ENCODE measurements around the gene TRIM33. TPM values are rescaled to one million over a fixed set of nuclear protein-coding genes. Genes with fewer than 3 reads are reported as not detected.

TRIM33 gene
- total RNA-seq, 1 experiment from 2014 or later = 44.5 TPM

DNA sequence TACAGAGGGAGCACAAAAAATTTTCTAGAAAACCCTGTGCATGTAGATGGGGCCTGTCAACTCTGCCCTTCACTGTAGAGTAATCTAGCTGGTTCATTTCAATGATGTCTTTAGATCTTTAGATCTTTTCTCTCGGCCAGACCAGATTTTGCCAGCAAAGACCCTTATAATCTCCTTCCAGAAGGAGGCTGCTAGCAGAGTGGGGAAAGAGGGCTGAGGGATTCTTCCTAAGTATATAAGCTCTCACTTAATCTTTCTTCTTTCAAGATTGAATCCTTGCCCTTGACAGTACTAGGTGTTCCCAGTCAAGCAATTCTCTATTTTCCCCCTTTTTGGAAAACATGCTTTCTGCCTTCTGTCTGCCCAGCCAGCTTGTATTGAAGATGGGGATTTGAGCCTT is 36.1 kb upstream of the TRIM33 start (continued):
- TF ChIP-seq, protein P1, sequence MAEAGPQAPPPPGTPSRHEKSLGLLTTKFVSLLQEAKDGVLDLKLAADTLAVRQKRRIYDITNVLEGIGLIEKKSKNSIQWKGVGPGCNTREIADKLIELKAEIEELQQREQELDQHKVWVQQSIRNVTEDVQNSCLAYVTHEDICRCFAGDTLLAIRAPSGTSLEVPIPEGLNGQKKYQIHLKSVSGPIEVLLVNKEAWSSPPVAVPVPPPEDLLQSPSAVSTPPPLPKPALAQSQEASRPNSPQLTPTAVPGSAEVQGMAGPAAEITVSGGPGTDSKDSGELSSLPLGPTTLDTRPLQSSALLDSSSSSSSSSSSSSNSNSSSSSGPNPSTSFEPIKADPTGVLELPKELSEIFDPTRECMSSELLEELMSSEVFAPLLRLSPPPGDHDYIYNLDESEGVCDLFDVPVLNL (CRISPR knock-in tag; IDR thresholded peaks at IDR 0.05; ENCODE audit: borderline replicate concordance, low read depth) = no peak
- TF ChIP-seq, protein P2, sequence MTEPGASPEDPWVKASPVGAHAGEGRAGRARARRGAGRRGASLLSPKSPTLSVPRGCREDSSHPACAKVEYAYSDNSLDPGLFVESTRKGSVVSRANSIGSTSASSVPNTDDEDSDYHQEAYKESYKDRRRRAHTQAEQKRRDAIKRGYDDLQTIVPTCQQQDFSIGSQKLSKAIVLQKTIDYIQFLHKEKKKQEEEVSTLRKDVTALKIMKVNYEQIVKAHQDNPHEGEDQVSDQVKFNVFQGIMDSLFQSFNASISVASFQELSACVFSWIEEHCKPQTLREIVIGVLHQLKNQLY (CRISPR knock-in tag; IDR thresholded peaks at IDR 0.05) = no peak

DNA sequence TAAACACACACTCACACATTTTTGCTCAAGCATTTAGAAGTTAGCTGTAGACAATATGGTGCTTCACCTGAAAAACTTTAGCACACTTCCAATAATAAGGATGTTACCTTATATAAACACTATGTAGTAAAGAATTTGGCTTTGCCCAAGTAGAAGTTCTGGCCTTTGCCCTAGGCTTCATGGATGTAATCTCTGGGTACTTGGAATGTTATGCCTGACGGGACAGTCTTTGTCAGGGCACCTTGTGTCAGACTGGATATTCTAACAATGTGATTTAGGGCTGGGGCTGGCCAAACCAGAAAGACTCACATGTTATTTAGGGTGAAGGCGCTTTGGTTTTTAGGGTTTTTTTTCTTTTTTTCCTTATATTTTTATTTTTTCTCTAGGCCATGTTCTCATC is 34.8 kb upstream of the TRIM33 start:
- ChIA-PET POLR2A (no interaction called here), CTCF (no interaction called here)

DNA sequence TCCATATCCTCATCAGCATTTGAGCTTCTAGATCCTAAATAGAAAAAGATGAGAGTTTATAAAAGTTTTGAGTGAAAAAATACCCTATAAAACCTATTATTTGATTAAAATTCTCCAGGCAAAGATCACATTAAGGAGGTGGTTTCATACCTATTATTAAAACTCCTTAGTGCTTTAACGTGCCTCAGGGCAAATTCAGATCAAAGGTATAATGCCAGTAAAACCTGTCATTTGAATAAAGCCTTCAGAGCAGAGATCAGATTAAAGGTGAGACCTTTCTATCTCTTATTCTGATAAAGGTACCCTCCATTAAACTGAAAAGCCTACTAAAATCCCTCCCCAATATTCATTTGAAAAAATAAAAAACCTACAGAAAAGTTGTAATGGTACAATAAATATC is 34.3 kb upstream of the TRIM33 start:
- Mint-ChIP-seq H3K9me3 (no peaks in the 10 kb centered on the region), H3K27me3 (ENCODE audit: low read depth) (no peaks in the 10 kb centered on the region; the same call in 1 of the 2 replicates), H3K4me1 (no peaks in the 10 kb centered on the region), H3K27ac (no peak overlapping the region), H3K4me3 (no peak overlapping the region), H3K36me3 (no peaks in the 10 kb centered on the region)
- no peak for ATAC-seq
- no peak for TF ChIP-seq IRF2 (CRISPR knock-in tag; IDR thresholded peaks at IDR 0.05; ENCODE audit: borderline replicate concordance, low read depth)
- no peak for DNase-seq (ENCODE audit: low spot score)
- ChIA-PET POLR2A (no interaction called here), CTCF (no interaction called here)

More for the DNA sequence above, 34.8 kb upstream of the TRIM33 start:
- no peaks in the 10 kb centered on the region for H3K36me3 Mint-ChIP-seq
- TF ChIP-seq, protein P3, sequence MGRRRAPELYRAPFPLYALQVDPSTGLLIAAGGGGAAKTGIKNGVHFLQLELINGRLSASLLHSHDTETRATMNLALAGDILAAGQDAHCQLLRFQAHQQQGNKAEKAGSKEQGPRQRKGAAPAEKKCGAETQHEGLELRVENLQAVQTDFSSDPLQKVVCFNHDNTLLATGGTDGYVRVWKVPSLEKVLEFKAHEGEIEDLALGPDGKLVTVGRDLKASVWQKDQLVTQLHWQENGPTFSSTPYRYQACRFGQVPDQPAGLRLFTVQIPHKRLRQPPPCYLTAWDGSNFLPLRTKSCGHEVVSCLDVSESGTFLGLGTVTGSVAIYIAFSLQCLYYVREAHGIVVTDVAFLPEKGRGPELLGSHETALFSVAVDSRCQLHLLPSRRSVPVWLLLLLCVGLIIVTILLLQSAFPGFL (CRISPR knock-in tag; IDR thresholded peaks at IDR 0.05; ENCODE audit: borderline replicate concordance) = no peak
- TF ChIP-seq, protein P4, sequence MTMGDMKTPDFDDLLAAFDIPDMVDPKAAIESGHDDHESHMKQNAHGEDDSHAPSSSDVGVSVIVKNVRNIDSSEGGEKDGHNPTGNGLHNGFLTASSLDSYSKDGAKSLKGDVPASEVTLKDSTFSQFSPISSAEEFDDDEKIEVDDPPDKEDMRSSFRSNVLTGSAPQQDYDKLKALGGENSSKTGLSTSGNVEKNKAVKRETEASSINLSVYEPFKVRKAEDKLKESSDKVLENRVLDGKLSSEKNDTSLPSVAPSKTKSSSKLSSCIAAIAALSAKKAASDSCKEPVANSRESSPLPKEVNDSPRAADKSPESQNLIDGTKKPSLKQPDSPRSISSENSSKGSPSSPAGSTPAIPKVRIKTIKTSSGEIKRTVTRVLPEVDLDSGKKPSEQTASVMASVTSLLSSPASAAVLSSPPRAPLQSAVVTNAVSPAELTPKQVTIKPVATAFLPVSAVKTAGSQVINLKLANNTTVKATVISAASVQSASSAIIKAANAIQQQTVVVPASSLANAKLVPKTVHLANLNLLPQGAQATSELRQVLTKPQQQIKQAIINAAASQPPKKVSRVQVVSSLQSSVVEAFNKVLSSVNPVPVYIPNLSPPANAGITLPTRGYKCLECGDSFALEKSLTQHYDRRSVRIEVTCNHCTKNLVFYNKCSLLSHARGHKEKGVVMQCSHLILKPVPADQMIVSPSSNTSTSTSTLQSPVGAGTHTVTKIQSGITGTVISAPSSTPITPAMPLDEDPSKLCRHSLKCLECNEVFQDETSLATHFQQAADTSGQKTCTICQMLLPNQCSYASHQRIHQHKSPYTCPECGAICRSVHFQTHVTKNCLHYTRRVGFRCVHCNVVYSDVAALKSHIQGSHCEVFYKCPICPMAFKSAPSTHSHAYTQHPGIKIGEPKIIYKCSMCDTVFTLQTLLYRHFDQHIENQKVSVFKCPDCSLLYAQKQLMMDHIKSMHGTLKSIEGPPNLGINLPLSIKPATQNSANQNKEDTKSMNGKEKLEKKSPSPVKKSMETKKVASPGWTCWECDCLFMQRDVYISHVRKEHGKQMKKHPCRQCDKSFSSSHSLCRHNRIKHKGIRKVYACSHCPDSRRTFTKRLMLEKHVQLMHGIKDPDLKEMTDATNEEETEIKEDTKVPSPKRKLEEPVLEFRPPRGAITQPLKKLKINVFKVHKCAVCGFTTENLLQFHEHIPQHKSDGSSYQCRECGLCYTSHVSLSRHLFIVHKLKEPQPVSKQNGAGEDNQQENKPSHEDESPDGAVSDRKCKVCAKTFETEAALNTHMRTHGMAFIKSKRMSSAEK (CRISPR knock-in tag; IDR thresholded peaks at IDR 0.05; ENCODE audit: borderline replicate concordance) = no peak
- no peak for TF ChIP-seq ELF4 (CRISPR knock-in tag; IDR thresholded peaks at IDR 0.05; ENCODE audit: low read depth)
- H3K9me3 Mint-ChIP-seq = no peaks in the 10 kb centered on the region
- no peaks in the 10 kb centered on the region for H3K4me1 Mint-ChIP-seq
- ATAC-seq (no peak), DNase-seq (ENCODE audit: low spot score) (no peak)
- no peaks in the 10 kb centered on the region; the same call in 1 of the 2 replicates for H3K27me3 Mint-ChIP-seq (ENCODE audit: low read depth)
- H3K4me3 Mint-ChIP-seq = no peak overlapping the region
- H3K27ac Mint-ChIP-seq = no peak overlapping the region

DNA sequence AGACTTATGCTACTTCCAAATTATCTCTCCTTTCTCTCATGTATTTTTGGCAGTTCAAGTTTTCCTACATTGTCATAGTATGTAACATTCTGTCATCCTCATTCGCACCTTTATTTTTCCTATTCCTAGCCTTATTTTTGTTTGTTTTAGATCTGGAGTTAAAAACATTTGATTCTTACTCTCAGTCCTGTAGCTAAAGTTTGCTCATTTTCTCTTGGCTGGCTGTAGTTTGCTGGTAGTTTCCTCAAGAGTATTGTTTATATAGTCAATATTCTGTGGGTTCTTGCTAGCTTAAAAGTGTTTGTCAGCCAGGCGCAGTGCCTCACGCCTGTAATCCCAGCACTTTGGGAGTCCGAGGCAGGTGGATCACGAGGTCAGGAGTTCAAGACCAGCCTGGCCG is 29.8 kb upstream of the TRIM33 start:
- ATAC-seq (no peak), DNase-seq (ENCODE audit: low spot score) (no peak)
- Mint-ChIP-seq H3K27me3 (ENCODE audit: low read depth) (no peaks in the 10 kb centered on the region; the same call in 1 of the 2 replicates), H3K36me3 (no peaks in the 10 kb centered on the region), H3K9me3 (peaks cover 8% of the 10 kb centered on the region), H3K4me3 (no peak overlapping the region), H3K27ac (no peak overlapping the region), H3K4me1 (no peaks in the 10 kb centered on the region)
- POLR2A ChIA-PET = no interaction called here
- CTCF ChIA-PET = no interaction called here
- TF ChIP-seq, protein P5, sequence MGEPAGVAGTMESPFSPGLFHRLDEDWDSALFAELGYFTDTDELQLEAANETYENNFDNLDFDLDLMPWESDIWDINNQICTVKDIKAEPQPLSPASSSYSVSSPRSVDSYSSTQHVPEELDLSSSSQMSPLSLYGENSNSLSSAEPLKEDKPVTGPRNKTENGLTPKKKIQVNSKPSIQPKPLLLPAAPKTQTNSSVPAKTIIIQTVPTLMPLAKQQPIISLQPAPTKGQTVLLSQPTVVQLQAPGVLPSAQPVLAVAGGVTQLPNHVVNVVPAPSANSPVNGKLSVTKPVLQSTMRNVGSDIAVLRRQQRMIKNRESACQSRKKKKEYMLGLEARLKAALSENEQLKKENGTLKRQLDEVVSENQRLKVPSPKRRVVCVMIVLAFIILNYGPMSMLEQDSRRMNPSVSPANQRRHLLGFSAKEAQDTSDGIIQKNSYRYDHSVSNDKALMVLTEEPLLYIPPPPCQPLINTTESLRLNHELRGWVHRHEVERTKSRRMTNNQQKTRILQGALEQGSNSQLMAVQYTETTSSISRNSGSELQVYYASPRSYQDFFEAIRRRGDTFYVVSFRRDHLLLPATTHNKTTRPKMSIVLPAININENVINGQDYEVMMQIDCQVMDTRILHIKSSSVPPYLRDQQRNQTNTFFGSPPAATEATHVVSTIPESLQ (CRISPR knock-in tag; IDR thresholded peaks at IDR 0.05) = no peak
- TF ChIP-seq, protein P6, sequence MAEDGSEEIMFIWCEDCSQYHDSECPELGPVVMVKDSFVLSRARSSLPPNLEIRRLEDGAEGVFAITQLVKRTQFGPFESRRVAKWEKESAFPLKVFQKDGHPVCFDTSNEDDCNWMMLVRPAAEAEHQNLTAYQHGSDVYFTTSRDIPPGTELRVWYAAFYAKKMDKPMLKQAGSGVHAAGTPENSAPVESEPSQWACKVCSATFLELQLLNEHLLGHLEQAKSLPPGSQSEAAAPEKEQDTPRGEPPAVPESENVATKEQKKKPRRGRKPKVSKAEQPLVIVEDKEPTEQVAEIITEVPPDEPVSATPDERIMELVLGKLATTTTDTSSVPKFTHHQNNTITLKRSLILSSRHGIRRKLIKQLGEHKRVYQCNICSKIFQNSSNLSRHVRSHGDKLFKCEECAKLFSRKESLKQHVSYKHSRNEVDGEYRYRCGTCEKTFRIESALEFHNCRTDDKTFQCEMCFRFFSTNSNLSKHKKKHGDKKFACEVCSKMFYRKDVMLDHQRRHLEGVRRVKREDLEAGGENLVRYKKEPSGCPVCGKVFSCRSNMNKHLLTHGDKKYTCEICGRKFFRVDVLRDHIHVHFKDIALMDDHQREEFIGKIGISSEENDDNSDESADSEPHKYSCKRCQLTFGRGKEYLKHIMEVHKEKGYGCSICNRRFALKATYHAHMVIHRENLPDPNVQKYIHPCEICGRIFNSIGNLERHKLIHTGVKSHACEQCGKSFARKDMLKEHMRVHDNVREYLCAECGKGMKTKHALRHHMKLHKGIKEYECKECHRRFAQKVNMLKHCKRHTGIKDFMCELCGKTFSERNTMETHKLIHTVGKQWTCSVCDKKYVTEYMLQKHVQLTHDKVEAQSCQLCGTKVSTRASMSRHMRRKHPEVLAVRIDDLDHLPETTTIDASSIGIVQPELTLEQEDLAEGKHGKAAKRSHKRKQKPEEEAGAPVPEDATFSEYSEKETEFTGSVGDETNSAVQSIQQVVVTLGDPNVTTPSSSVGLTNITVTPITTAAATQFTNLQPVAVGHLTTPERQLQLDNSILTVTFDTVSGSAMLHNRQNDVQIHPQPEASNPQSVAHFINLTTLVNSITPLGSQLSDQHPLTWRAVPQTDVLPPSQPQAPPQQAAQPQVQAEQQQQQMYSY (CRISPR knock-in tag; IDR thresholded peaks at IDR 0.05) = no peak
- no peak for TF ChIP-seq ZNF263 (CRISPR knock-in tag; IDR thresholded peaks at IDR 0.05; ENCODE audit: low read depth)
- TF ChIP-seq FOXK1 (CRISPR knock-in tag; IDR thresholded peaks at IDR 0.05) = no peak
- TF ChIP-seq, protein P3 (CRISPR knock-in tag; IDR thresholded peaks at IDR 0.05; ENCODE audit: borderline replicate concordance) = no peak
- no peak for TF ChIP-seq NFE2L1 (CRISPR knock-in tag; IDR thresholded peaks at IDR 0.05)
